ENCODE results near the gene ADPRH.

Gene ADPRH

GRCh38 chr3:119631516-119631915 is 52.2 kb downstream of the ADPRH start:
- DNase-seq, result no peak

- DNase-seq, result no peak
Observed at GRCh38 chr3:119632216-119632615, 52.9 kb downstream of the ADPRH start.

- DNase-seq, result no peak
Observed at GRCh38 chr3:119632829-119633228, 53.5 kb downstream of the ADPRH start.

GRCh38 chr3:119635719-119636118 is 56.4 kb downstream of the ADPRH start:
- no peak for DNase-seq

GRCh38 chr3:119636249-119636648 is 57.0 kb downstream of the ADPRH start:
- DNase-seq, result no peak

- DNase-seq, result no peak
Observed at GRCh38 chr3:119636891-119637611, 57.8 kb downstream of the ADPRH start.

GRCh38 chr3:119637679-119638477 is 58.6 kb downstream of the ADPRH start:
- DNase-seq, result no peak

Measured in KG1 (cell line).